HPDE6-E6E7 (cell line): ENCODE data around the gene GOLGA6A.
"Not testable (repeated sequence)": the region's sequence is repeated elsewhere in the genome, so short reads cannot be mapped to it uniquely, and the experiment has no call there.

Source experiments
- DNase-seq: peaks from one replicate; pipeline ENCODE4 v3.0.0; 2011; ENCODE audit warnings: missing footprints; ENCODE audit errors: extremely low spot score

Gene GOLGA6A

DNA sequence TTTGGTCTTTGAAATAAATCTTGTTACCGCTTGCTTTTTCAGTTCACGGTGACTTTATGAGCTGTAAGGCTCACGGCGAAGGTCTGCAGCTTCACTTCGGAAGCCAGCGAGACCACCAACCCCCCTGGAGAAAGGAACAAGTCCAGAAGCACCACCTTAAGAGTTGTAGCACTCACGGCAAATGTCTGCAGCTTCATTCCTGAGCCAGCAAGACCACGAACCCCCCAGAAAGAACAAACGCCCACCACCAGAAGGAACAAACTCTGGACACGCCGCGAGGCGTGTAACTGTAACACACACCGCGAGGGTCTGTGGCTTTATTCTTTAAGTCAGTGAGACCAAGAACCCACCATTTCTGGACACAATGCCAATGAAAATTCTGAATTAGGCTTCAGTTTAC lies 28.8 kb downstream of the GOLGA6A start:
- no peak for DNase-seq

- not testable (repeated sequence) for DNase-seq
Observed at GRCh38 chr15:74052271-74053260, 29.8 kb downstream of the GOLGA6A start.

- DNase-seq = no peak
Observed at GRCh38 chr15:74050556-74051234, 31.7 kb downstream of the GOLGA6A start.

DNA sequence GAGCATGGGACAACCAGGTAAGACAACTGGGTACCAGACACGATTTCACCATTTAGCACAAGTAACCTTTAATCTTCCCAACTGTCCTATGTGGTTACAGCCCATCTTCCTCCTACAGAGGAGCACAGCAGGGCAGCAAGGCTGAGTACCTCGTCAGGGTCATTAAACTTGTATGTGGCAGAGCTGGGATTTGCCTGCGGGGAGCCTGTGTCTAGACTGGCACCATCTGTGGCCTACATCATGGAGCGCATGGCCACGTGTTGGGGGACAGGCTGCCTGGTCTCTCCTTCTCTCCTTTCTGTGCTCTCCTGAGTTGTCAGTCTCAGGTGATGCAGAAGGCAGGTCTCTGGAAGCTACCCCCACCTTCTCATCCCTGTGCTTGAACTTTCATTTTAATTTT lies 32.2 kb downstream of the GOLGA6A start:
- DNase-seq = no peak

GRCh38 chr15:74046275-74046674 lies 36.1 kb downstream of the GOLGA6A start:
- DNase-seq = no peak

- DNase-seq = no peak
Observed at GRCh38 chr15:74045636-74046274, 36.6 kb downstream of the GOLGA6A start.

GRCh38 chr15:74045184-74045583 lies 37.2 kb downstream of the GOLGA6A start:
- no peak for DNase-seq

- DNase-seq = no peak
Observed at GRCh38 chr15:74044267-74045110, 37.9 kb downstream of the GOLGA6A start.

DNA sequence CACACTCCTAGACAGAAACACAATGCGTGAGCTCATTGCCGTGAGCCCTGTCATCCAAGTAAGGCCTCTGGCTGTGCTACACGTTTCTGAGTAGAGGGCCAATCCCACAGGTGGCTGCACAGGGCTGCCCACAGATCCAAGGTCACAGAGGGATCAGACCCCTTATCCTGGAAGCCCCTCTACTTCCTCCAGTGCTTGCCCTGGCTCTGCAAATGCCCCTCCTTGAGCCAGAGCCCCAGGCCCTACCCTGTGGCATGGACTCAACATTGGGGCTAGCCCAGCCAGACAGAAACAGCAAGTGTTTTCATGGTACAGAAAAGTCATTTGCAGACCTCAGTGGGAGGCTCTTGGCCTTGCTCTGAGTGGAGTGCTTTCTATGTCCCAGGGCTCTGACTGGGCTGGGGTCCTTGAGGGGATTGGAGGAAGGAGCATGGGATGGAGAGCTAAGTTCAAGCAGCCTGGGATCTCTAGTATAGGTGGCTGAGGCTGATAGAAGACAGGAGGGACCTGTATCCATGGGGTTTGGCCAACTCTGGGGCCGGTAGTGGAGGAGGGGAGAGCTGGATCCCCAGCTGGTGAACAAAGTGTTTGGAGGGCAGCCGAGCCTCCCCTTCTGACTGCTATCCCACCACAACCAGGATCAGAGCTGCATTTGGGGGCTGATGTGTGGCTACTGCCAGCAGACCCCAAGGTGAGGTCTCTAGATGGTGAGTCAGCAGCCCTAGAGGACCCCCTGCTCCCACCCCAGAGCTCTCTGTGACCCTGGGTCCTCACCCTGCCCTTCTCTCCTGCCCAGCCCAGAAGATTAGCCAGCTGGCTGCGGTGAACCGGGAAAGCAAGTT lies 38.7 kb downstream of the GOLGA6A start:
- no peak for DNase-seq

GRCh38 chr15:74042603-74043424 lies 39.5 kb downstream of the GOLGA6A start:
- DNase-seq = no peak

GRCh38 chr15:74041777-74042435 lies 40.4 kb downstream of the GOLGA6A start:
- DNase-seq = no peak

GRCh38 chr15:74041311-74041756 lies 41.0 kb downstream of the GOLGA6A start:
- no peak for DNase-seq

GRCh38 chr15:74040109-74040850 lies 42.1 kb downstream of the GOLGA6A start:
- DNase-seq = no peak

DNA sequence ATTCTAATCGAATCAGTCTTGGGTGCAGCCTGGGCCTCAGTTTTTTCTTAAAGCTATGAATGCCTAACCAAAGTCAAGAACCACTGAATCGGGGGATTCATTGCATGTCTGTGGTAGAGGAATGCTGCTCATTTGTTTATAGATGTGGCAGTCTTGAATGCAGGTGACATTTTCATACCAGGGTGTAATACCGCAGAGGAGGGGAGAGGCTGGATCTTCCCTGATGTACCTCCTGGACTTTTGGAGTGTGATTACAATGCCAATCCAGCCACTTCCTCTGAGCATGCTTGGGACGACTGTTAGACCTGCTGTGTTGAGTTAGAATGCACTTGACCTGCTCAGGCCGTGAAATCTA lies 42.7 kb downstream of the GOLGA6A start:
- DNase-seq = no peak

- no peak for DNase-seq
Observed at GRCh38 chr15:74038707-74039655, 43.4 kb downstream of the GOLGA6A start.

- no peak for DNase-seq
Observed at GRCh38 chr15:74037171-74038117, 44.9 kb downstream of the GOLGA6A start.
